NAMALWA (cell line): ENCODE measurements around the gene TMEM127.
"Not testable (repeated sequence)": the region's sequence is repeated elsewhere in the genome, so short reads cannot be mapped to it uniquely, and the experiment has no call there.

ENCODE experiments used
- DNase-seq: peaks from one replicate; pipeline ENCODE4 v3.0.0-alpha.2; 2015; ENCODE audit warnings: low spot score

Gene TMEM127

GRCh38 chr2:96264086-96264485 lies 1.7 kb downstream of the TMEM127 start:
- no peak for DNase-seq

GRCh38 chr2:96262306-96262705 lies 3.5 kb downstream of the TMEM127 start:
- no peak for DNase-seq

GRCh38 chr2:96261328-96262003 lies 4.3 kb downstream of the TMEM127 start:
- DNase-seq = no peak

DNA sequence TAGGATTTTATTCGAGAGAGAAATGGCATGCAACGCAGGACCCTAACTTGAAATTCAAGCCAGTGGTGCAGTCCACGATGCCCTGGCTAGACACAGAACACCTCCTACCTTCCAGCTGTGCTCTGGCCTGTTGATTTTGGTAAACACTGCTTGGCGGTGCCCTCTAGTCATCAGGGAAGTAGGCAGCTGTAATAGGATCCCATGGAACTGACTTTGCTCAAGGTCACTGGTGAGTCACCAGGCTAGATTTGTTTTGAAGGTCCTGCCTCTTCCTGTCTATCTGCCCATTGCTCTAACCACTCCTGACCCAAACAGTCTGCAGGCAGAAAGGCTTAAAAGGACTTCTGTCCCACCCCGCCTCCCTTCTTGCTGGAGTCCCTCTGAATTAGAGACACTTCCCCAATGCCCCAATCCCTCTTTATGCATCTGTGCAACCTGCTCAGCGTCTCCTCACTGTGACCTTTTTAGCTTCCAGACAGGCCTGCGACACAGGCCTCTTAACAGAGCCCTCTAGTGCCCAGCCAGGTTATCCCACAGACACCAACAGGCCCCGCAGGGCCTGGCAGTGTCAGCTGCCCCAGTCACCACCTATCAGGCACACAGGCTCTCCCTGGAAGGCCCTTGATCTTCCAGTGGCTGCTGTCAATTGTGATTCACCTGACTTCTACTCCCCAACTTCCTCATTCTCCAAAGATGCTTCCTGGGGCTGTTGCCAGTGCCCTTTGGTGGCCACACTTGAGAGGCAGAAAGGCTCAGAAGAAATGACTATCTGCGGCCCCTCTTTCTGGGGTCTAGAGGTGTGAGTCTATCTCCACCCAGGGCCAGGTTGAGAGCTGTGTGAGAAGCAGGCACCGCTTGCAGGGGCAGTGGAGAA lies 5.2 kb downstream of the TMEM127 start:
- peak; percentile 75 for DNase-seq

DNA sequence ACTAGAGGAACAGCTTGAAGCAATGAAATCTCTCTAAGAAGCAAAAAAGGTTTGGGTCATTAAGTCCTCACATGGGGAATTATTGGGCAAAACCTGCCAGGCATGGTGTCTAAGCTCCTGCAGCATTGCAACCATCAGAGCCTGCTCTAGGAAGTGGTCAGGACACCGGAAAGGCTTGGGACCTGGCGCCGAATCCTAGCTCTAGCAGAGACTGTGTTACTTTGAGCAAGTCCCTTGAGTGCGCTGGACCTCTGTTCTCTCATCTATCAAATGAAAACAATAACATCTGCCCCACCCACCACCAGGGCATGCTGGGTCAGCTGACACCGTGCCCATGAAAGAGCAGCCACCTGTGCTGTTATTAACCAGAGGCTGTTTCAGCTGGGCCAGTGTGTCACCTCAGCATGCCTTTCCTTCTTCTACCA lies 6.3 kb downstream of the TMEM127 start:
- DNase-seq = no peak

DNA sequence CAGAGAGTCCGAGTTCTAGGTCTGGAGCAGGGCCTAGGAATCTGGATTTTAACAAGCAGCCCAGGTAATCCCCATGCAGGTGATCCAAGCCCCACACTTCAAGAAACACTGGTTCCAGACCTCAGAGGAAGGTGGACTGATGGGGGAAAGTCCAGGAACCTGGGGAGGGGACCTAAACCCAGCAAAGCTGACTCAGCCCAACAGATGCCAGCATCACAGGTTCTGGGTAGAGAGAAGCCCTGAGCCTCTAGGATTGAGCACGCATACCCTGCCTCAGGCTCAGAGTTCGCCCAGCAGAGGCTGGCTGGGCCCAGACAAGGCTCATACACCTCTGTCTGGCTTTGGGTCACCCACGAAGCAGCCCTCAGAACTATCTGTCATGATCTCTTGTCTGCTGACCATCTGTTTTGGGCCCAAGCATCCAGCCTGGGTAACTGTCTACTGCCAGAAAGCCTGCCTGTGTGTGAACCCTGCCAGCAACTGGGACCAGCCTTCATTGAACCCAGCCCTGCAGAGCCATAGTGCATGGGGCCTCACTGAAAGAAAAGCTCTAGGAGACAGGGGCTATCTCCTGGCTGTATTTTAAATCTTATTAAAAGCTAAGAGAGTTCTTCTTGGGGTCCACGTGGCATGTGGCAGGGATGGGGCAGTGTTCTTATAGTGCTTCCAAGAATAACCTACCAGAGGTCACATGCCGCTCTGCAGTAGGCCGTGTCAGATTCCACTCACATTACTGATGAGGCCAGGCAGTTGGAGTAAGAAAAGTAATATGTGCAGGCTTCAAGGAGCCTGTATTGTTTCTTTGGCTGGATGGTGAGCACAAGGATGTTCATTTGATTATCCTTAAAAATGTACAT lies 7.4 kb downstream of the TMEM127 start:
- no peak for DNase-seq

- not testable (repeated sequence) for DNase-seq
These were observed 8.1 kb downstream of the TMEM127 start for GRCh38 chr2:96257744-96258143.

GRCh38 chr2:96256611-96257113 lies 9.1 kb downstream of the TMEM127 start:
- no peak for DNase-seq

DNA sequence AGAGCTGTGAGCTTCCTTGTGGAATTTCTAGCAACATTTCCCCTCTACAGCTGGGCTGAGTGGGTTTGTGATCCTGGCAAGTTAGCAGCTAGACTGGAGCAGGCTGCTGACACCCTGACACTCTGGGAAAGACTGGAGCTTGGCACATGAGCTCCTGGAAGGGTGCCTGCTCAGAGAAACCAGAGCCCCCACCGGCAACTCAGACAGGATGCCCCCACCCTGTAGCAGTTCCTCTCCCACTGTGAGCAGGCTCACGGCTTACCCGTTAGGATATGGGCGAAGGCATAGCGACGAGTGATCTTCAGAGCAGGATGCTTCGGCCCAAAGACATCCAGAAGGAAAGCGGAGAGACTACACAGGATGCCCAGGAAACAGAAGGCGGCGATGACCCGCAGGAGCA lies 11.2 kb downstream of the TMEM127 start:
- DNase-seq = no peak

DNA sequence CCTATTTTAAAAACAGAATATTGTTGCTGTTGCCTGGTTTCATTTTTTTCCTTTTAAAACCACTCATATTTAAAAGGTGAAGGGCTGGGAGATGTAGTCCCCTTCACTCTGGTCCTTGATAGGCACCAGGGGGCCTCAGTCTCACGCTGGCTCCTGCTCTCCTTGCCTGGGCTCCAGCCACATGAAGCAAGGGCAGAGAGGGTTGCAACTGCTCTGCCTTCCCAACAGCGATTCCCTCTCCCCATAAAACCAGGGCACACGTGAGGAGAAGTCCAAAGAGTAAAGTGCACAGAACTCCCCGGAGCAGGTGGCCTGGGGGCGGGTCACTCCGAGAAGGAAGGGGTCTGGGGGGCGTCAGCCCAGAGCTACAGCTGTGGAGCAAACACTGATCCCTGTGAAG lies 12.8 kb downstream of the TMEM127 start:
- no peak for DNase-seq

DNA sequence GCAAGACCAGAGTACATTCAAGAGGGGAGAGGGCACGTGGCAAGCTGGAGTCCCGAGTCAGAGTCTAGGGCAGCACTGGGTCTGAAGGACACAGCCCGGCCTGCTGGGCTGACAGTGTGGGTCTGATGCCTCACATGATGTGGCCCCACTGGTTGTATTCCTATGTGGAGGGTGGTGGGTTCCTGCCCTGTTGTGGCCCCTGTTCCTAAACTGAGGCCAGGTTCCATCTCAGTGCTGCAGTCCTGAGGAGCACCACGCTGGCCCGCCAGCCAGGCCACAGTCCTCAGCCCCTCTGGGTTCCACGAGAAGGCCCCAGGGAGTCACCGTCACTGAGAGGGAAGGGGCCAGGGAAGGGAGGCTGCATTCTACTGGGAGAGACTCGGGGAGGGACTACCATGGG lies 13.3 kb downstream of the TMEM127 start:
- DNase-seq = no peak

- no peak for DNase-seq
These were observed 14.0 kb downstream of the TMEM127 start for GRCh38 chr2:96251721-96252292.

DNA sequence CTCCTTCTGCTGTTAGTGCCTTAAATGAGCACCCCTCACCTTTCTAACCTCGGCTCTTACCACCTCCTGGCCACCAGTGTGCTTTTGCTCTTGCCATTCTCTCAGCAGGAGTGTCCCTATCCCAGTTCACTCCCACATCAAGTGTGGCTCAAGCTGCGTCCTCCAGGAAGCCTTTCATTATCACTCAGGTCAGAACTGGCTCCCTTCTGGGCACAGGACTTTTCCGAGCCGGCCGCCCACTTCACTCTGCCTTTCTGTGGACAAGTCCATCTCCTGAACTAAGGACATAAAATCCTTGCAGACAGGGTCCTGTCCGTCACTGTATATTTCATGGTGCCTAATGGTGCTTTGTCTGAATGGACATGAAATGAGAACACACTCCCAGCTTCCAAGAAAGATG lies 15.6 kb downstream of the TMEM127 start:
- no peak for DNase-seq

- no peak for DNase-seq
These were observed 16.1 kb downstream of the TMEM127 start for GRCh38 chr2:96249654-96250053.

GRCh38 chr2:96248624-96249023 lies 17.2 kb downstream of the TMEM127 start:
- no peak for DNase-seq

DNA sequence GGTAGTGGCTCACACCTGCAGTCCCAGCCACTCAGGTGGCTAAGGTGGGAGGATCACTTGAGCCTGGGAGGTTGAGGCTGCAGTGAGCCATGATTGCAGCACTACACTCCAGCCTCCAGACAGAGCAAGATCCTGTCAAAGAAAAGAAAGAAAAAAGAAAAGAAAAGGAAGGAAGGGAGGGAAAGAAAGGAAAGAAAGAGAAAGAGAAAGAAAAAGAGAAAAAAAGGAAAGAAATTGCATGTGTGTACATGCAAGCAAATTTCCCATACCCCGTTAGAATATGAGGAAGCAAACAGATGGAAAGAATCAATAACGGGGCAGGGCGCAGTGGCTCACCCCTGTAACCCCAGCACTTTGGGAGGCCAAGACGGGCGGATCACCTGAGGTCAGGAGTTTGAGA lies 17.9 kb downstream of the TMEM127 start:
- no peak for DNase-seq

GRCh38 chr2:96247009-96247408 lies 18.8 kb downstream of the TMEM127 start:
- DNase-seq = no peak

- peak; percentile 34 for DNase-seq
These were observed 20.0 kb downstream of the TMEM127 start for GRCh38 chr2:96245609-96246390.

DNA sequence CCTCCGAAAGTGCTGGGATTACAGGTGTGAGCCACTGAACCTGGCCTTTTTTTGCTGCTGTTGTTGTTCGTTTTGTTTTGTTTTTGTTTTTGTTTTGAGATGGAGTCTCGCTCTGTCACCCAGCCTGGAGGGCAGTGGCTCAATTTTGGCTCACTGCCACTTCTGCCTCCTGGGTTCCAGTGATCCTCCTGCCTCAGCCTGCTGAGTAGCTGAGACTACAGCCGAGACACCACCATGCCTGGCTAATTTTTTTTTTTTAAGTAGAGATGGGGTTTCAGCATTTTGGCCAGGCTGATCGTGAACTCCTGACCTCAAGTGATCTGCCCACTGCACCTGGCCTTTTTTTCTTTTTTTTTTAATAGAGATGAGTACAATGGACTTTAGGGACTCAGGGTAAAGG lies 22.0 kb downstream of the TMEM127 start:
- no peak for DNase-seq

DNA sequence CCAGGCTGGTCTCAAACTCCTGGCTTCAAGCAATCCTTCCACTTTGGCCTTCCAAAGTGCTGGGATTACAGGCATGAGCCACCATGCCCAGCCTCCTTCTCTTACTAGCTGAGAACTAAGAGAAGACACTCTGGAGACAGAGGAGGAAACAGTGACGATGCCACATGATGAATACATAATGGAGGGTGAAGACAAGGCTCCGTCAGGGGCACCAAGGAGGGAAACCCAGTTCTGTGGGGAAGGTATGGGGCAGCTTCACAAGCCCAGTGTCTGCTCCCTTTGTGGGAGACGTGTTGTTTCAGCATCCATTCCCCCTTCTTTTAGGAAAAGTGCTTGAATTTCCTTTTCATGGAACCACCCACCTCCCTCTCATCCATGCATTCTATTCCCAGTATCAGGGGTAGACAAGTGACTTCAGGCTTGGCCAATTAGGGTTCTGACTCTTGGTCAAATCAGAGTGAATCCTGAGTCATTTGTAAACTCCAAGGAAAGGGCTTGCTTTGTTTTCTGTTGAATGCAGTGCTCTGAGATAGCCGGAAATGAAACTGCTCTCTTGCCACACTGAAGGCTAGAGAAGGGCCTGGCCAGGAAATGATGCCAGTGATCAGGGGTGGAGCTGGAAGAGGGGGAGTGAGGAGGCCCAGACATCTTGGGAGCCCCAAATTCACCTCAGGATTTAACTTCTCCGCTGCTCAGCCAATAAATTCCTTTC lies 23.7 kb downstream of the TMEM127 start:
- DNase-seq = peak; percentile 68
